ENCODE data around the gene SNX4. TPM values are rescaled to one million over a fixed set of nuclear protein-coding genes. Genes with fewer than 3 reads are reported as not detected.

SNX4 gene
- total and polyA plus RNA-seq, 4 donors: 25.9 to 54.6 (median 35.2) TPM

- H3K4me1 ChIP-seq (ENCODE audit: control insufficient read depth in 4 of 4, insufficient read depth in 4 of 4, low read length in 3 of 4): peaks cover 6 to 20% (median 15%) of the 10 kb centered on the region in 4 donors
- WGBS: 86% methylated on average over 6 of the region's 6 CpGs
- H3K27ac ChIP-seq (ENCODE audit: low read depth in 1 of 2, low read length in 2 of 2): no peak overlapping the region
- no peak overlapping the region for H3K4me3 ChIP-seq (ENCODE audit: low read depth in 1 of 3, low read length in 3 of 3)
- no peak for DNase-seq (ENCODE audit: low spot score)
- no peaks in the 10 kb centered on the region for H3K27me3 ChIP-seq (ENCODE audit: control insufficient read depth in 4 of 4, insufficient read depth in 4 of 4, low read length in 3 of 4)
- no peak overlapping the region for H3K9ac ChIP-seq (ENCODE audit: low read depth in 1 of 2, low read length in 2 of 2)
- no peak for TF ChIP-seq HNF4A (conservative IDR thresholded peaks at IDR 0.05)
- TF ChIP-seq YY1 (IDR thresholded peaks at IDR 0.05): no peak
- no peak for TF ChIP-seq FOXA2 (IDR thresholded peaks at IDR 0.05)
- no peak for TF ChIP-seq CTCF (IDR thresholded peaks at IDR 0.05; ENCODE audit: low read depth, low read length, missing input control)
- no peak for TF ChIP-seq GABPA (IDR thresholded peaks at IDR 0.05 in 1 of 2, conservative IDR thresholded peaks at IDR 0.05 in 1 of 2)
- no peak for TF ChIP-seq JUND (IDR thresholded peaks at IDR 0.05)
- no peak for TF ChIP-seq HNF4G (IDR thresholded peaks at IDR 0.05)
- no peak for TF ChIP-seq FOXA1 (IDR thresholded peaks at IDR 0.05)
- no peak for TF ChIP-seq ZBTB33 (IDR thresholded peaks at IDR 0.05)
- TF ChIP-seq REST (IDR thresholded peaks at IDR 0.05): no peak
- peaks cover 0 to 2% (median 0%) of the 10 kb centered on the region in 4 donors for H3K9me3 ChIP-seq (ENCODE audit: control insufficient read depth in 4 of 4, low read length in 3 of 4)
- H3K36me3 ChIP-seq (ENCODE audit: control insufficient read depth in 4 of 4, insufficient read depth in 3 of 4, low read depth in 1 of 4, low read length in 3 of 4): no peaks in the 10 kb centered on the region
Measured at GRCh38 chr3:125433091-125433534, 86.9 kb downstream of the SNX4 start.

GRCh38 chr3:125431912-125432790, 87.9 kb downstream of the SNX4 start:
- Histone ChIP-seq H3K4me3 (ENCODE audit: low read depth in 1 of 3, low read length in 3 of 3) (no peak overlapping the region), H3K27me3 (ENCODE audit: control insufficient read depth in 4 of 4, insufficient read depth in 4 of 4, low read length in 3 of 4) (no peaks in the 10 kb centered on the region), H3K27ac (ENCODE audit: low read depth in 1 of 2, low read length in 2 of 2) (no peak overlapping the region), H3K36me3 (ENCODE audit: control insufficient read depth in 4 of 4, insufficient read depth in 3 of 4, low read depth in 1 of 4, low read length in 3 of 4) (no peaks in the 10 kb centered on the region), H3K9ac (ENCODE audit: low read depth in 1 of 2, low read length in 2 of 2) (no peak overlapping the region), H3K9me3 (ENCODE audit: control insufficient read depth in 4 of 4, low read length in 3 of 4) (peaks cover 0 to 2% (median 0%) of the 10 kb centered on the region in 4 donors), H3K4me1 (ENCODE audit: control insufficient read depth in 4 of 4, insufficient read depth in 4 of 4, low read length in 3 of 4) (peaks cover 4 to 11% (median 8%) of the 10 kb centered on the region in 4 donors)
- no peak for TF ChIP-seq FOXA2 (IDR thresholded peaks at IDR 0.05)
- no peak for TF ChIP-seq EGR1 (IDR thresholded peaks at IDR 0.05; ENCODE audit: low read depth in 2 of 2)
- no peak for DNase-seq (ENCODE audit: low spot score)
- 88% methylated on average over 5 of the region's 5 CpGs for WGBS
